ENCODE data around the gene FGF18. TPM values are rescaled to one million over a fixed set of nuclear protein-coding genes. Genes with fewer than 3 reads are reported as not detected.

Gene FGF18
- total and polyA plus RNA-seq, 9 of the 15 experiments (the other 6 are each of a cell fraction or from before 2014, with no cell fraction given), result 0.05 to 0.18 (median 0.11) TPM; not detected in 6

DNA sequence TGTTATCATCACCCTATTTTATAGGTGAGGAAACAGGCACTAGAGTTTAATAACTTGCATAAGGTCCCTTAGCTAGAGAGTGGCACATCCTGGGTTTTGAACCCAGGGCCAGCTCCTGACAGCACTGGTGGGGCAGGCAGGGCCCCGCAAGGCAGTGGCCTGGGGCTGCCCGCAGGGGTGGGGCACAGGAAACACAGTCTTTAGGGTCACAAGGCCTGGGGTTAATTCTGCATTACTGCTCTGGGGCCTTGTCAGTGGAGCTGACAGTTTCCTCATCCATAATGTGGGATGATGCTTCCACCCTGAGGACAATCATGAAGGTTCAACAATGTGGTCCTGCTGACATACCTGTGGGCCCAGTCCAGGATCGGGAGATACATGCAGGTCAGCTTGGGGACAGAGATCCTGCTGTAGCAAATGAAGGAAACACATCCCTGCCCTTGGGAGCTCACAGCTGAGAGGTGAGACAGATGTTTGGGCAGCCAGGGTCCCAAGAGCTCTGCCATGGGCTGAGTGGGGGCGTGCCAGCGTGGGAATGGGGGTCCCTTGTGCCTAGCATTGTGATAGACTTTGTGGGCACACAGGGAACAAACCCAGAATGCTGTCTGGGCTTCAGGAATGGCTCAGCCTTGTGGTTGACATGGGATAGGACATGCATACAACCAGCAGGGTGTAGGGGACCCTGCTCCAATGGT, 14.7 kb downstream of the FGF18 start (continued):
- no peak for TF ChIP-seq TGIF2 (CRISPR knock-in tag; IDR thresholded peaks at IDR 0.05)
- TF ChIP-seq, protein P1, sequence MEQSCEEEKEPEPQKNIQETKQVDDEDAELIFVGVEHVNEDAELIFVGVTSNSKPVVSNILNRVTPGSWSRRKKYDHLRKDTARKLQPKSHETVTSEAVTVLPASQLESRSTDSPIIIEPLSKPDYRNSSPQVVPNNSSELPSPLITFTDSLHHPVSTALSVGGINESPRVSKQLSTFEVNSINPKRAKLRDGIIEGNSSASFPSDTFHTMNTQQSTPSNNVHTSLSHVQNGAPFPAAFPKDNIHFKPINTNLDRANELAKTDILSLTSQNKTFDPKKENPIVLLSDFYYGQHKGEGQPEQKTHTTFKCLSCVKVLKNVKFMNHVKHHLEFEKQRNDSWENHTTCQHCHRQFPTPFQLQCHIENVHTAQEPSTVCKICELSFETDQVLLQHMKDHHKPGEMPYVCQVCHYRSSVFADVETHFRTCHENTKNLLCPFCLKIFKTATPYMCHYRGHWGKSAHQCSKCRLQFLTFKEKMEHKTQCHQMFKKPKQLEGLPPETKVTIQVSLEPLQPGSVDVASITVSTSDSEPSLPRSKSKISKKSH (CRISPR knock-in tag; IDR thresholded peaks at IDR 0.05), result no peak
- TF ChIP-seq CREB1 (IDR thresholded peaks at IDR 0.05), result no peak
- TF ChIP-seq CREB1 (CRISPR knock-in tag; IDR thresholded peaks at IDR 0.05), result no peak
- TF ChIP-seq, protein P2, sequence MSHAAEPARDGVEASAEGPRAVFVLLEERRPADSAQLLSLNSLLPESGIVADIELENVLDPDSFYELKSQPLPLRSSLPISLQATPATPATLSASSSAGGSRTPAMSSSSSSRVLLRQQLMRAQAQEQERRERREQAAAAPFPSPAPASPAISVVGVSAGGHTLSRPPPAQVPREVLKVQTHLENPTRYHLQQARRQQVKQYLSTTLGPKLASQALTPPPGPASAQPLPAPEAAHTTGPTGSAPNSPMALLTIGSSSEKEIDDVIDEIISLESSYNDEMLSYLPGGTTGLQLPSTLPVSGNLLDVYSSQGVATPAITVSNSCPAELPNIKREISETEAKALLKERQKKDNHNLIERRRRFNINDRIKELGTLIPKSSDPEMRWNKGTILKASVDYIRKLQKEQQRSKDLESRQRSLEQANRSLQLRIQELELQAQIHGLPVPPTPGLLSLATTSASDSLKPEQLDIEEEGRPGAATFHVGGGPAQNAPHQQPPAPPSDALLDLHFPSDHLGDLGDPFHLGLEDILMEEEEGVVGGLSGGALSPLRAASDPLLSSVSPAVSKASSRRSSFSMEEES (CRISPR knock-in tag; IDR thresholded peaks at IDR 0.05), result no peak

DNA sequence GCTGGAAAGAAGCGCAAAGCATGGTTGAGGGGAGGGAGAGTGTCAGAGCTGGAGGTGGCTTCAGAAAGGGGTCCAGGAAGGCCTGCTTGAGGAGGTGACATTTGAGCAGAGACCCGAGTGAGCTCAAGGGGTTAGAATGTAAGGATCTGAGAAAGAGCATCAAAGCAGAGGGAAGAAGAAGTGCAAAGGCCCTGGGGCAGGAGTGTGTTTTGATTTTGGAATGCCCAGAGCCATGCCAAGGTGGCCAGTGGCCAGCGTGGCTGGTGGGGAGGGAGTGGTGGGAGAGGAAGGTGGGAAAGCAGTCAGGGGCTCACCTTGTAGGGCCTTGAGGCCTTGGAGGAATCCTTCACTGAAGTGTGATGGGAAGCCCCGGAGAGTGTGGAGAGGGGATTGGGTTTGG, 15.4 kb downstream of the FGF18 start:
- H3K4me1 ChIP-seq (replicated peaks in 1 of 2; ENCODE audit: control insufficient read depth in 2 of 2, insufficient read depth in 2 of 2, low read length in 2 of 2), result peaks cover 5 to 18% of the 10 kb centered on the region in 2 experiments; a peak in 3 of 5 replicates
- ChIA-PET POLR2A (interaction anchor here (0.8 to 1.1 kb wide), 2 partner anchors 14 to 17 kb away, joined by 3 to 4 read pairs; no protein-coding TSS in a partner anchor), CTCF (ENCODE audit: low intra/inter-chr PET ratio) (no interaction called here)
- no peak overlapping the region for H3K9ac ChIP-seq (ENCODE audit: insufficient read depth in 1 of 2, low read depth in 2 of 2, low read length in 2 of 2)
- 27% methylated on average over 3 of the region's 4 CpGs for WGBS (ENCODE audit: insufficient coverage, low coverage, missing lambda C conversion rate)
- BruUV-seq (replicated peaks), result no TSS peak
- no peaks in the 10 kb centered on the region for H3K9me1 ChIP-seq (ENCODE audit: control insufficient read depth, insufficient read depth, low read length)
- no peak overlapping the region for H2AFZ ChIP-seq (ENCODE audit: low read depth, low read length)
- DNase-seq (ENCODE audit: extremely low read depth in 1 of 4, low spot score in 3 of 4), result no peak
- intact Hi-C loops (cut with micrococcal nuclease) (no loop called here), in situ Hi-C loops (cut with MboI) (no loop called here)
- TF ChIP-seq ZBTB8A (IDR thresholded peaks at IDR 0.05; ENCODE audit: partially characterized antibody) (no peak), ZNF140 (CRISPR knock-in tag; IDR thresholded peaks at IDR 0.05) (no peak), LEF1 (IDR thresholded peaks at IDR 0.05) (no peak), ZNF584 (CRISPR knock-in tag; IDR thresholded peaks at IDR 0.05; ENCODE audit: low read depth) (no peak), ZNF184 (CRISPR knock-in tag; IDR thresholded peaks at IDR 0.05) (no peak), GABPB2 (CRISPR knock-in tag; conservative IDR thresholded peaks at IDR 0.05) (no peak), SIN3A (IDR thresholded peaks at IDR 0.05; ENCODE audit: borderline replicate concordance in 2 of 2, control insufficient read depth in 1 of 2, low read depth in 2 of 2, low read length in 2 of 2) (no peak), ZNF274 (IDR thresholded peaks at IDR 0.05; ENCODE audit: borderline replicate concordance, low read depth, low read length) (no peak), MCM5 (IDR thresholded peaks at IDR 0.05; ENCODE audit: low read depth) (no peak), HMG20B (CRISPR knock-in tag; IDR thresholded peaks at IDR 0.05) (no peak), BRF2 (IDR thresholded peaks at IDR 0.05; ENCODE audit: borderline replicate concordance, insufficient read depth, insufficient read length) (no peak), TCF3 (CRISPR knock-in tag; IDR thresholded peaks at IDR 0.05) (no peak)
- H4K20me1 ChIP-seq (replicated peaks; ENCODE audit: control insufficient read depth, insufficient read depth, low read length), result 0 out of 2 replicates have a peak, but pooled peaks cover 7% of the 10 kb centered on the region
- H3K27me3 ChIP-seq (ENCODE audit: control insufficient read depth in 2 of 2, insufficient read depth in 2 of 2, low read length in 2 of 2), result peaks cover 0 to 12% of the 10 kb centered on the region in 2 experiments; a peak in 3 of 5 replicates
- no peak overlapping the region for H3K27ac ChIP-seq (ENCODE audit: extremely low read depth, low read depth, low read length)
- FAIRE-seq, result no peak
- H3K4me2 ChIP-seq (ENCODE audit: insufficient read depth, low read length), result no peak overlapping the region
- H3K4me3 ChIP-seq, result no peak overlapping the region
- no peak for ATAC-seq
- H3K36me3 ChIP-seq (ENCODE audit: control insufficient read depth, insufficient read depth, low read length), result no peaks in the 10 kb centered on the region
- no peaks in the 10 kb centered on the region for H3K9me3 ChIP-seq (replicated peaks; ENCODE audit: control insufficient read depth, insufficient read depth, low read depth, low read length)
- H3K79me2 ChIP-seq (ENCODE audit: control insufficient read depth, insufficient read depth, low read length), result no peaks in the 10 kb centered on the region
